Activated CD4-positive, CD25-positive, alpha-beta regulatory T cell treated with anti-CD3 and anti-CD28 coated beads, Interleukin-2, amount 50 U/mL, for 16 hours (primary cell): ENCODE results near the gene EOGT.

Source experiments
- DNase-seq: peaks from one replicate; pipeline ENCODE4 v3.0.0-alpha.2; 2020; ENCODE audit warnings: low read depth, low spot score

Gene EOGT

DNA sequence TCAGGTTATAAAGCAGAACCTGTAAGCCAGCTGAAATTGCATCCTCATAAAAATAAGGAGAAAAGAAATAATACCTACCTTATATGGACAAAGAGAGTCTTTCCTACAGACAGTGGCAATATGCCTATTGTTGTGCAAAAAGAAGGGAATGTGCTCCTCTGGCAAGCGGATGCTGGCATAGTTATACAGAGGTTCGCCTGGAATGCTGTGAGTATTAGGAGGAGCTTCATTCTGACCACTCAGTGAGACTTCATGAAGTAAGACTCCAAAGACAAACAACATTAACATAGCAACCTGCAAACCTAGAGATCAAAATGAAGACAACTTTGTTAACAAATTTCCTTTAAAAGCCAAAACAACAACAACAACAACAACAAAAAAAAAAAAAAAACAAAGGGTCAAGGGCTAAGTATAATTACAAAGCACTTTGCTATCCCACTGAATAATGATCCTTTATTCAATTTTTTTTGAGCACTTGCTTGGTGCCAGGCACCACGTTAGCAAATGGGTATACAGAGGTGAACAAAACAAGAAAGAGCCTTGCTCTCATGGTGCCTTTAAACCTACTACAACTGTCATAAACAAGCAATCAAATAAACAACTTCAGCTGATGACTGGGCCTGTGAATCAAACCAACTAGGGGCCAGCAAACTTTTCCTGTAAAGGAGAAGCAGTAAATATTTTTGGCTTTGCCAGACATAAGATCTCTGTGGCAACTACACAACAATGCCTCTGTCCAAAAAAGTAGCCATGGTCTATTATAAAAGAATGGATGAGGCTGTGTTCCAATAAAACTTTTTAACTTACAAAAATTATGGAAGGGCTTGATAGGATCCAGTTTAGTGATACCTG, 3.7 kb downstream of the EOGT start:
- no peak for DNase-seq

- DNase-seq: no peak
Measured at GRCh38 chr3:69008980-69009379, 4.5 kb downstream of the EOGT start.

- no peak for DNase-seq
Measured at GRCh38 chr3:69005791-69006482, 7.5 kb downstream of the EOGT start.

GRCh38 chr3:69005071-69005790, 8.3 kb downstream of the EOGT start:
- no peak for DNase-seq

DNA sequence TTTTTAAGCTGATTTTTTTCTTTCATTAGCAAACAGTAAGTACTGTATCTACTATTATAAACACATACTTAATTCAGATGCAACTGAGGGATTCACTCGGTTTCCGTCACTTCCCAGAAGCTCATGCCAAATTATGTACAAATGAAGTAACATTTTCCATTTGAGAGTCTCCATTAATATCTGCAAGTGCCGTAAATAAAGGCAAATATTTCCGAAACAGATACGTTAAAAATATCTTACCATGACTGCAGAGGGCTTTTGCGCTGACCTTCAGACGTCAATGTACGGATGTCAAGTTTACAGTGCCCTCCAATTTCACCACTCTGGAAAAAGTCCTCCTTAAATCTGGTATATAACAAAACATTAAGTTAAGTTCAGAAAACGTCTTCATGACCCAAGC, 9.3 kb downstream of the EOGT start:
- DNase-seq: no peak

- DNase-seq: no peak
Measured at GRCh38 chr3:68999605-69000004, 13.9 kb downstream of the EOGT start.

GRCh38 chr3:68999158-68999557, 14.3 kb downstream of the EOGT start:
- DNase-seq: no peak

- no peak for DNase-seq
Measured at GRCh38 chr3:68997887-68998286, 15.6 kb downstream of the EOGT start.

GRCh38 chr3:68996356-68996995, 17.0 kb downstream of the EOGT start:
- DNase-seq: no peak

DNA sequence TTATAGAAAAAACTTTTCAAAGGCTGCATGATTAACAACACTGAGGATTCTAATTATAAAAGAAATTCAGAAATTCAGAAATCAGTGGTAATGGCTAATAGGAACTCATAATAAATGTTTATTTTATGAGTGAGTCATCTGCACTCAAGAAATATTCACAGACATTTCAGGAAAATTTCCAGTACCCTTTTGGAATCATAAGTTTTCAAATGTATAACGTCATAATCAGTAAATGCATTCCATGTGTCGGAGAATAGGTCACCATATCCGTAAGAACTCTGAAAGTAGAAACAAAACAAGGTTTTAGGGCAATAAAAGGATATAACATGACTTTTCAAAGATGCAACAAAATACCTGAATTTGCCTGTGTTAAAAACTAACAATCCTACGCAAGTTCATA, 24.7 kb downstream of the EOGT start:
- DNase-seq: no peak

DNA sequence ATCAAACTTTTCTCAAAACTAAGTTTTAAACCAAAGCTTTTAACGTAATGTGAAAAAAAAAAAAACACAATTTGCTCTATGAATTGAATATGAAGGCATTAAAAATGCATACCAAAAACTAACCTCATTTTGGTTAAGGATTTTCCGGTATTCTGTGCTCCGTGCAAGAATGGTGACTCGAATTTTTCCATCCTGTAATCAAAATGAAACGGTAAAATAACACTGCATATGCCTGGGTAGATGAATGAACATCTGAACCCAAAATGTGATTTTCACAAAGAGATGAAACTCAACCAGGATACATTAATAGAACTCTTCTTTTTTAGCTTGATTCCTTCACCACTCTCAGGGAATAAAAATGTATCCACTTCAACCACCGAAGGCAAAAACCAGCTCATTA, 26.2 kb downstream of the EOGT start:
- no peak for DNase-seq

GRCh38 chr3:68986496-68987208, 26.8 kb downstream of the EOGT start:
- DNase-seq: no peak

DNA sequence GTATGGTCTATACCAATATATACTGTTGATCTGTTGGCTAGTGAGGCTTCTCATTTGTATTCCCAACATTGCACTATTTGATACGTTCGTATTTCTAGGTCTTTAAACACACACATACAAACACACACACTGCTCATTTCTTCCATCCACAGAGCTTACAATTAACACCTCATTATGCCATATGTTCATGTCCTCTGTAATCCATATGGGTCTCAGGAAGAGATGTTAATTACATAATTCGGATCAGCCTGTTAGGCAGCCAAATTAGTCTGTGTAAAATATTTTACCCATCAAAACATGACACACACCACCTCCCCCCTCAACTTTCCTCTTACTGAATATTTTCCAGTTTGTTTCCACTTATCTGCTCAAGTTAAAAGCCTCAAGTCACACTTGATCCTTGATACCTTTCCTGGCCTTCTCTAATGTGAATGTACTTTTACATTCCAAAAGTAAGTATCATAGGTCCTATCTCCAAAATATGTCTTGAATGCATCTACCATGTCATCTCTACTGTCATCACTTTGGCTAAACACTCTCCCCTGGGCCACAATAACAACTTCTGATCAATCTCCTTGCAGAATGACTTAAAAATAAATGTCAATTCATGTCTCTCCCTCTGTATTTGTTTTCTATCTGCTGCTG, 28.2 kb downstream of the EOGT start:
- no peak for DNase-seq

DNA sequence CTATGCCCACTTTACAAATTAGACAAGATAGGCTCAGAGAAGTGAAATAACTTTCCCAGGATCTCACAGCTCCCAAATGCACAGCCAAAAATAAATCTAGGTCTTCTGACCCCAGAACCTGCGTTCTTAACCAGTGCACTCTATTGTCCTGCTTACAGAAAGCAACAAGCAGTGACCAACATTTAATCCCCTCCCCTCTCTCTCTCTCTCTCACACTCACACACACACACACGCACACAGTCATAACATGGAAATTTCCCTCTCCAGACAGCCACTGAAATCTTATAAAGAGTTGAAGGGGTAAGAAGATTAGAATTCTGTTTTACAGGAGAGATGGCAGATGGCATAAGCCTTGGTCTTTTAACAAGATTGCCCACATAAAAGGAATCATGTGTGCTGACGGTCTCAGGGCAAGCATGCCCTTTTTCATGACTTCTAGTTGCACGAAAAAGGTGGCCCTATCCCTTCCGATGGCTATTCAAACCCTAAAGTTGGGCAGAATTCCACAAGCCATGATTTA, 29.4 kb downstream of the EOGT start:
- DNase-seq: no peak

GRCh38 chr3:68977486-68978167, 35.9 kb downstream of the EOGT start:
- DNase-seq: no peak

- DNase-seq: no peak
Measured at GRCh38 chr3:68974711-68975110, 38.8 kb downstream of the EOGT start.

DNA sequence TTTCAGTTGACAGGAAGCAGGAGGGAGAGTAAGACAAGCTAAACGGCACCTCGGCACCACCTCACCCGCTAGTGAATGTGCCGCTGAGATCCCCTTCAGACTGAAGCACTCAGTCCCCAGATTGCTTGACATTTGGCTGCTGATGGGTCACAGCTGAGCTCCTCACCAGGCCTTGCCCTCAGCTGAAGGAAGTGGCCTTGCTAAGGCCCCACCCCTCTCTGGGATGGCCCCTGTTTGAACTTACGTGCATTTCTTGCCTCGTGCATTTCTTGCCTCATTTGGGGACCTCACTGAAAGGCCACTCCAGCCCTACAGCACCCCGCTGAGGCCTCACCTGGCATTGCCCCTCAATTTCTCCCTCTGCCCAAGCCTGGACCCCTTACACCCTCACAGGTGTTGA, 39.8 kb downstream of the EOGT start:
- DNase-seq: no peak

- DNase-seq: no peak
Measured at GRCh38 chr3:68972358-68972979, 41.0 kb downstream of the EOGT start.

DNA sequence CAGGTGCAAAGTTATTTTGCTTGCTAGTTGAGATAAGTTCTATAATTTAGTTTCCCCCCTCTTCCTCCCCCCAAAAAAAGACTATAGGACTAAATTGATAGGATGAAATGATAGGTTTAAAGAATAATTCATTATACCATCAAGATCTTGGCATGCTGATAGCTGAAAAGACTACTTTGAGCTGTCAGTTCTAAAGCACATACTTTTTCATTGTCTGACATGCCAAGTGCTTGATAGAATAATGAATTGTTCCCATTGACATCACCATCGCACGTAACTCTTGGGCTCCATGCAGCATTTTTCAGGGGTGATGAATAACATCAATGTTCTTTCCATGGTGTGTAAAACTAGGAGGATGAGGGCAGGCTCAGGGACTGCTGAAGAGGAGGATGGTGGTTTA, 48.8 kb downstream of the EOGT start:
- DNase-seq: no peak

DNA sequence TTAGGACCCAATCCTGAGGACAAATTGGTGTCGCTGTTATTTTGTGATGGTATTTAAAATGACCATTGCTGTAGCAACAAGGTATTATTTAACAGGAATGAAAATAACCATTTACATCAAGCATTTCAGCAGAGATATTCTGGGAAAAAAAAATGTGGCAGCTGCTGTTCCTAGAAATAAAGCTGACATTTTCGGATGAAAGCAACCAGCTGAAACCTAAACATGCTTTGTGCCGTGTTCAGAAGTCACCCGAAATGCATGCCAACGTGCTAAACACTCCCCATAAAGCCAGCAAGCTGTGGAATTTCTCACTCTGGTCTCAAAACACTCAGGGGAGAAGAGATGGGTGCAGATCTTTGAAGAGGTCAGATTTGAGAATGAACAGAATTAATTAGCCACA, 49.6 kb downstream of the EOGT start:
- DNase-seq: no peak
